Jurkat, Clone E6-1 (cell line): ENCODE results near the gene IQGAP3.
A peak's percentile ranks its signal among the peaks of the same experiment; 100 is the strongest.

Experiments
- DNase-seq: peaks from one replicate; pipeline ENCODE4 v3.0.0-alpha.2; 2011; ENCODE audit warnings: low read depth, low spot score
- H3K4me3 ChIP-seq: 2 replicates; pipeline ENCODE4 v1.5.1; 2011; ENCODE audit warnings: mild to moderate bottlenecking, low read length, control low read depth, moderate library complexity

IQGAP3 gene

DNA sequence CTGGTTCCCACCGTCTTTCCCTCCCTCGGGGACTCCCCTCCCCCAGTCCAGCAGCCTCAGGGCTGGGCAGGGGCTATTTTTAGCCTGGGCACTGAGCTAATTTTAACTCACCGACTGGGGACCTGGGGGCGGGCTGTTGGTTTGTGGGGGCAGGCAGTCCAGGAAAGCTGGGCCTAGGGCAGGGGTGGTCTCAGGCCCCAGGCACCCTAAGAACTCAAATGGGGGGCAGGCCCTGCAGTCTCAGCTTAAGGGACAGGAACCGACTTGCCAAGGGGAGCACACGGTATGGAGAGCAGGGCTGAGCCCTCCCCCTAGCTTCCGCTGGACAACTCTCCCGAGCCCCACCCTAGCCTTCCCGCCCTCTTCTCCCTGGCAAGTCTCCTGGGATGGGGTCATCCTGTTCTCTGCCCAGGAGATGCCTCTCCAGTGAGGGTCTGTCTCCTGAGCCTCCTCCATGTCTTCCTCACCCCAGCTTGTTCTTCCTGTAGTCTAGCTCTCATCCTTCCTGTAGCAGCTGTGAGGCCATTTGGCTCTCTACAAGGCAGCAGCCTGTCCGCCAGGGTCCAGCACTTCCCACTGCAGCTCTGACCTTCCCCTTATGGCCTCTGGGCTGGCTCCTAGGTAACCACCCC lies 81.8 kb downstream of the IQGAP3 start:
- DNase-seq, result no peak
- H3K4me3 ChIP-seq, result no peak overlapping the region

DNA sequence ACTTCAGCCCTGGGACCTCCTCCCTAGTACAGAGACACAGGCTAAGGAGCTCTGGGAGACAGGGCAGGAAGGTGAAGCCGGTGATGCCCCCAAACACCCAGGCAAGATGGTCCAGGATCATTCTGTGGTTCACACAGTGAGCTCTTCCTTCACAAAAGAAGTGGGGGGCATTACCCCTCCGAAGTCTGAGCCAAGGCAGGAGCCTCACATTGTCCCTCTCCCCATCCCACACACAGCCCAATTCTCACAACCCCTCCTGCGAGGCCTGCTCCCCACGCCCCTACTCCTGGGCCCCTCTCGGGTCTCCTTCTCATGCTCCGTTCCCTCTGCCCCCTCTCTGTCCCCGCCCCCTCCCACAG lies 82.5 kb downstream of the IQGAP3 start:
- DNase-seq, result no peak
- no peak overlapping the region for H3K4me3 ChIP-seq

DNA sequence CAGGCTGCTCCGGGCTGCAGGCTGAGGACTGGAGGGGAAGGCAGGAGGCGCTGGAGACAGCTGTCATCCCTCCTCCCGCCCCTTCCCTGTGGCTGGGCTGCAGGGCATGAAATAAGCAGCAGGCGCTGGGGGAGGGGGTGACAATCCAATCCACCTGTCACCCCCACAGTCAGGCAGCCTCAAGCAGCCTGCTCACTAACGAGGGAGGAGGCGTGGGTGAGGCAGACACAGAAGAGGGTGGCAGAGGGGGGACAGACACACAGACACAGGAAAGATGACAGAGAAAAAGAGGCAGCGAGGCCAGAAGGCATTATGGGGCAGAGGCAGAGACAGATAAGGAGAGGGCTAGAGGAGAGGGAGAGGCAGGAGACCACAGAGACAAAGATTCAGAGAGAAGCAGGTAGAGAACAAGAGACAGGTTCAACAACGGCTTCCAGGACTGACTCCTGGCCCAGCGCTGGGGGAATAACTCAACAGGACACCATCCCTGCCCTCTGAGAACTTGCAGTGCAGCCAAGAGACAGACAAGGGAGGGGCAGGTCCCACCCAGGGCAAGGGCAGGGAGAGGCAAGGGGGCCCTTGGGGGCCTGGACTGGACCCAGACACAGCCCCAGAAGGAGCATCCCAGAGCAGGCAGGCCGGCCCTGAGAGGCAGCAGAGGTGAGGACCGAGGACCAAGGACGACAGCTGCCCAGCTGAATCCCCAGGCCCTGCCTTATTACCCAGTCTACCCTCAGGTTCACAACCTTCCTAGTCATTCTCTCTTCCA lies 83.0 kb downstream of the IQGAP3 start:
- peak; percentile 59 for DNase-seq
- no peak overlapping the region for H3K4me3 ChIP-seq

DNA sequence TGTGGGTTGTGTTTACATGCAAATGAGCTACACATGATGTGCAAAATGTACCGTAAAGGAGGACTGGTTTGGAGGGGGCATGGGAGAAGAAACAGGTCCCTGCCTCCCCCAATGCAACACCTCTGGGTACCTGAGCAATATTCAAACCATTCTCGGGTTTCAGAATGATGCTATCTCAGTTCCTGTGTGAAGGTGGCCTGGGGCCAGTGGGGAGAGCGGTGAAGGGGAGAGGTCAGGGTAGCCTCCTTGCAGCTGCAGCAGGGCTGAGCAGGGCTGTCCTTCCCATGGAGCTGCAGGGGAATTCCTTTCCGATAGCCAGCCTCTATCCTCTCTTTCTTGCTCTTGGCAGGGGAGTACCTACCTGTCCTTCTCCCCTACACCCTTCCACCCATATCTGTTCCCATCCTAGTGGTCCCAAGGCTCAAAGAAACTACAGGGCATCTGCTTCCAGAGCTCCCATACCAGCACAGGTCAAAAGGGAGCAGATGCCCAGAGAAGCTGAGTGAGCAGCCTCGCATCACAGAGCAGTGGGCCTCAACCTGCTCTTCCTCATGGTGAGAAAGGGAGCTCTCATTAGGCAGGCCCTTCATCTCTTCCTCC lies 83.7 kb downstream of the IQGAP3 start:
- DNase-seq, result no peak
- H3K4me3 ChIP-seq, result no peak overlapping the region

DNA sequence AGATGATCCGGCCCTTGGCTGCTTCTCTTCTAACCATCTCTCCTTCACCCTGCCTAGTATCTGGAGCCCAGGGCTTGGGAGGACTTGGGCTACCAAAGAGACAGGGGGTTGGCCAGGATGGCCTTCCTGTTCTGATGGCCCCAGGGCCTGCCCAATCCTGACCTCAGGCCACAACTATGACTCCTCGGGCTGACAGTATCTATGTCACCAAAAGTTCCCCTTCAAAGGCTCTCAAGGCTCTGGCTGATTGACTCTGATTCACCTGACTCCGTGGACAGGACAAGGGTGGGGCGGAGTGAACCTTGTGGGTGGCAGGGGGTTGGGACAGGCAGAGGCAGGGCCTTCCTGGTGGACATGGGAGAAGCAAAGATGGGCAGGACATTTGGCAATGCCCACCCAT lies 84.5 kb downstream of the IQGAP3 start:
- H3K4me3 ChIP-seq, result no peak overlapping the region
- no peak for DNase-seq

DNA sequence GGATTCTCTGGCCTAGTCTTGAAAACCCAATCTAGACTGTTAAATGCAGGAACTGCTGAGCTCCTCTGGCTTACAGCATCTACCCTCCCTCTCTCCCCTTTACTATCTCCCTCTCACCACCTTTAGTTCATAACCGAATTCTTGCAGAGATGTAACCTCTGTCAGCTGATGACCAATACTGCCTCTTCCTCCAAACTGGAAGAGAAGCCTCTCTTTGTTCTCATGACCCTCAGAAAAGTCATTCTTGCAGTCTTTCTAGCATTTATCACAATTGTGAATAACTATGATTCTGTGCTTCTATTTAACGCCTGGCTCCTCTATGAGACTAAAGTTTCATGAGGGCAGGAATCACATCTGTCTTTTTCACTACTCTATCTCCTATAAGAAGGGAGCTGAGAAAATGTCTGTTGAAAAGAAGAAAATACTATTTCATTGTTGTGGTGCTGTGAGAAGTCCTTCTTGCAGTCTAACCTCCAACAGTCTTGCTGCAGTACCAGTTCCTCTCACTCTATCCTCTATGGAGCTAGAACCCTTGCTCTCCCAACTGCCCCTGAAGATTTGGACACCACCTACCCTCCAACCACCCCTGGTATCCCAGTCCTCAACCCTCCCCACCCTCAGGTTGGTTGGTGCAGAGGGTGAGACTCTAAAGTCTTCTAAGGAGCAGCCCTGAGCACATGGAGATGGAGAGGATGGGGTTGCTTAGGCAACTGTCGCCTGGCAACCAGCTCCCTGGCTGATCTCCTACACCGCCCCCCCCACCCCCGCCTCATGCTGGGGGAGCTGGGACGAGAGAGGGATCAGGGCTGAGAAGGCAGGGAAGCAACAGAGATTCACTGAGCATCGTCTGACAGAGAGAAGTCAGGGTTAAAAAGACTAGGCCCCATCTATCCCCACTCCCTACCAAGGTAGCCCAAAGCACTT lies 85.7 kb downstream of the IQGAP3 start:
- no peak overlapping the region for H3K4me3 ChIP-seq
- DNase-seq, result no peak

DNA sequence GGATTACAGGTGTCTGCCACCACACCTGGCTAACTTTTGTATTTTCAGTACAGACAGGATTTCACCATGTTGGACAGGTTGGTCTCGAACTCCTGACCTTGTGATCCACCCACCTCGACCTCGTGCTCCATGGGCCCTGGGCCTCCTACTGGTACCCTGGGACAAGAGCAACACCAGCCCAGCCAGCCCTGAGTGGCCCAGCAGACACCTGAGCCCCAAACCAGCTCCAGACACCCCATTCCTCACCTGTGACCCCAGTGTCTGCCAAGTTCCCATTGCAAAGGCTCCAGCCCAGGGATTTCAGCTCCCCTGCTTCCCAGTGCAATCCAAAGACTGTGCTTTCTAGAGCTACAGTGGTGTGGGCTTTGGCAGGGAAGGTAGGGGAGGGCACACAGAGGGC lies 86.4 kb downstream of the IQGAP3 start:
- DNase-seq, result no peak

DNA sequence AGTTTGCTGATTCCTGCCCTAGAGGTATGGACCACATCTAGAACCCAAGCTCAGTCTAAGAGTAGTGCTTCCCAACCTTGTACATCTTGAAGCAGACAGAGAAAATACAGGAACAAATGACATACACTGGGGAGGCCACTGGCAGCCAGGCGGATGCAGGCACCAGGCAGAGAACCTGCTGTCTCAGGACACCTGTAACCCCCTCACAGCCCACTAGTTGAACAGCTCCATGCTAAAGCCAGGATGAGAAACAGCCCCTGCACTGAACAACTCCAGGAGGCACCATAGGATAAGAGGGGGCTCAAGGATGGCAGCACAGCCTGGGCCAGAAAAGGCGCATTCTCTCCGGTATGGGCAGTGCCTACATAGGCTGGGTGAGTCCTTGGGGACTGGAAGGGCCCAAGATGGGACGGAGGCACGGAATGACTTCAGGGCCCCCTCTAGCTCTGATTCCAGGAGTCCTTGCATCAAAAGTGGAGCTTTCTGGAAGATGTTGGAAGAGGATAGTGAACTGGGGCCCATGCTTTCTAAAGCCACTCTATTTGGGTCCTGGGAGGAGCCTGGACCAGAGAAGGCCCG lies 87.8 kb downstream of the IQGAP3 start:
- DNase-seq, result no peak

More for the DNA sequence above, 86.4 kb downstream of the IQGAP3 start:
- no peak overlapping the region for H3K4me3 ChIP-seq

DNA sequence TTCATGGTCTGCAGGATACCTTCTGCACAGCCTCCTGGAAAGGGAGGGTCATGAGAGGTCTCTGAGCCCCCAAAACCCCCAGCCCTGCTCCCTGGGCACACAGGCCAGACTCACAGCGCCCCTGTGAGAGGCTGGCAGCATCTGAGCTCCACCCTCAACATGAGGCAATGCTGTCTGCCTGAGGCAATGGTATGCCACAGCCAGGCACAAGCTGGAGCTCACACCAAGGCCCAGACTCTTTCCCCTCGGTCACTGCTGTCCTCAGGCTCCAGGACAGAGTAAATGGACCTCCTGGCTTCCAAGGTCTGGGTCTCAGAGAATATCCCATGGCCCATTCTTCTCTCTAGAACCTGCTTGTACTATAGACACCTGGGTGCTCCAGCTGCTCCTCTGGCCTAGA lies 89.0 kb downstream of the IQGAP3 start:
- DNase-seq, result no peak

More for the DNA sequence above, 87.8 kb downstream of the IQGAP3 start:
- H3K4me3 ChIP-seq, result no peak overlapping the region

DNA sequence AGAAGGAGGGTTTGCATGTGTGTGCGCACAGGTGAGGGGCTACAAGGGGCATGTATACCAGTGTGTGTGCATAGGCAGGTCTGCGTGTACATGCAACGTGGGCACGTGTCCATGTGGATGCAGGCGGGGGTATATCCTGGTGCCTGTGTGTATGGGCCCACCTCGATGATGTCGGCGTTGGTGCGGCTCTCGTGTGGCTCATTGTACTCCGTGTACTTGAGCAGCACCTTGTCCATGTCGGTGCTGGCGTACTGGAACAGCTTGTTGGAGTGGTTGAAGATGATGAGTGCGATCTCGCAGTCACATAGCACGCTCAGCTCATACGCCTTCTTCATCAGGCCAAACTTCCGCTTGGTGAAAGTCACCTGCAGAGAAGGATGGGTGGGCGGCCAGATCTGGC lies 90.1 kb downstream of the IQGAP3 start:
- H3K4me3 ChIP-seq, result no peak overlapping the region

More for the DNA sequence above, 89.0 kb downstream of the IQGAP3 start:
- H3K4me3 ChIP-seq, result no peak overlapping the region

DNA sequence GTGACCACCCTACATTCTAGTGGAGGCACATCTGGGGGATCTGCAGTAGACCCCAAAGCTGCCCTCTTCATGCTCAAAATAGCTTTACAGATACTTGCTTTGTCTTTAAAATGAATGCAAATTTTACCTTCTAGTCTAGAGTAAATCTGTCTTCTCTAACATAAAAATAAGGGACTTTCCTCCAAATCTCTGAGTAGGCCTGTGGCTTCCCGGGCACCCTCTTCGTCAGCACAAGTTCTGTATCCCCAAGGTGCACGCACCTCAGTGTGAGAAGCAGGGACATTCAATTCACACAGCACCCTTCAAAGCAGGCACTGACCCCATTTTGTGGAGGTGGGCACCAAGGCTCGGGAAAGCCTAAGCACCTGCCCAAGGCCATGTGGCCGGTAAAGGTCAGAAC lies 90.8 kb downstream of the IQGAP3 start:
- no peak overlapping the region for H3K4me3 ChIP-seq

More for the DNA sequence above, 90.1 kb downstream of the IQGAP3 start:
- DNase-seq, result no peak

DNA sequence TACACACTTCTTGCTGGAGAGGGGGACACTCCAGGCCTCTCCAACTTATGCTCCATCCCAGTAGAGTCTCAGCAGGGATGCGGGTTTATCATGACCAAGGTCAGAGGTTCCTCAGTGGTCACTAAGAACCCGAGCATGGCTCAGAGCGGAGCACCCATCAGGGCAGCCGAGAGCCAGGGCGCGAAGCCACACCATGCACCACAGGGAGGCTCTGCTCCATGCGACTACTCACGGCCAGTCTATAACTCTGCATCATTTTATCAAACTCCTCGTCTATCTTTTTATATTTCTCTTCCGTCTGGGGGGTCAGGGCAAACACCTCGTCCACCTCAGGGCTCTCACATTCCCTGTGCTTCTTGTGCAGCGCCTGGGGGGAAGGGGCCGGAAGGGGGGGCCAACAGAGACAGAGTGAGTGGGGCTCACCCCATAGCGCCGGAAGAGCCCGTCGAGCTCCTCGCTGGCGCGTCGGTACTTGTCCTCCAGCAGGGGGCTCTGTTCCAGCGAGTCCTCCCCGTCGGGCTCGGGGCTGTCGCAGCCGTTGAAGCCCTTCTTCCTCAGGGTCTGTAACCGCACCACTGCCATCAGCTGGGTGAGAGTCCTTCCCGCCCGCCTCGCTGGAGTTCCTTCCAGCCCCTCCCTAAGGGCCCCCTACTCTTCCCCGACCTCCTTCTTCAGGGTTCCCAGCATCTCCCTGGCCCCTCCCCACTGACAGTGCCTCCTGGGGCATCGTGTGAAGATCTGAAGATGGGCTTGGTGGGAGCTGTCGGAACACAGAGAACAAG lies 91.8 kb downstream of the IQGAP3 start:
- H3K4me3 ChIP-seq, result no peak overlapping the region
- DNase-seq, result peak; percentile 60

More for the DNA sequence above, 90.8 kb downstream of the IQGAP3 start:
- no peak for DNase-seq

DNA sequence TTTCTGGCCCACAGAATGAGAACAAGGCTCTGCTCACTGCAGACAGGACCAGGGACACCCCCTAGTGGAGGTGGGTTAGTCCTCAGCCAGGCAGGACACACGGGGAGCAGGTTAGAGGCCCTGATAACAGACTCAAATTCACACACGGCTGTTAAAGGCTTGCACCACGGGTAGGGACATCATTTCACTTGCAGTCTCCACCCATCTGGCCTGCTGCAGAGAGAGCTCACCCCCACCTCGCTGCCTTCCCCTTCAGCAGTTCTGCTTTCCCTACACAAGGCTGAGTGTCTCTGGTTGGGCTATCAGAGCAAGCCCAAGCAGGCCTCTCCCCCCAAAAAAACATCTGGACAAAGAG lies 92.4 kb downstream of the IQGAP3 start:
- no peak for DNase-seq
- H3K4me3 ChIP-seq, result no peak overlapping the region

DNA sequence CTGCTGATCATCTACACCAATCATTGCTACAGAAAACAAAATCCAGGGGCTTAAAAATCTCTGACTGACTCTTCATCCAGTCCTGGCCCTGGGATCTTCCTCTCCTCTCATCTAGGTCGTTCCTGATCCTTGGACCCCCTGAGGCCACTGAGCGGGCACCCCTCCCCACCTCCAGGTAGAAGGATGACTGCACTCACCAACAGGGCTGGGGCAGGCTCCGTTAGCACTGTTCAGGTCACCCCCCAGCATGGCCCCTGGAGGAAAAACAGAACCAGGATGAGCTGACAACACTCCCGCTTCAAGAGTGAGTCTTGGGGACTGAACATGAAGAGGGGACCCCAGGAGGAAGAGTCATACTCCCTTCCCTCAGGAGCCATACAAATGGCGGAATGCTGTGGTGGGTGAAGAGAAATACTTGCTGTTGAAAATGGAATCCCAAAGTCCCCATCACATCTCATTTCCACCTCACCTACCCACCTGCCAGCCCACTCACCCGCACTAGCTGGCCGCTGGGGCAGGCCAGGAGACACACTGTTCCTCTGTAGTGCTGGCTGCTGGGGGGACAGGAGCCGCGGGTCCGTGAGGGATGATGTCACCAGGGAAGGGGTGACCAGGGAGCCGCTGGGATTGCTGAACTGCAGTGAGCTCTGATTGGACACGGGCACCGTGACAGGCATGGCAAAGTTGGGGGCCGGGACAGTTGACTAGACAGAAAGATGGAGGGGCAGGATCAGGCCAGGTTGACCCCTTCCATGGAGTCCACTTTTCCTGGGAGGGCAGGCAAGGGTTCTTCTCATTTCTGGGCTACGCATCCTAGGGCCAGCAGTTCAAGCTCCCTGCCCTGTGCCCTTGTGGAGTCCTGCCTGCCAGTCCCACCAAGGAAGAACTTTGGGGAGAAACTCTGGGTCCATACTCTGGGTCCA lies 93.0 kb downstream of the IQGAP3 start:
- no peak overlapping the region for H3K4me3 ChIP-seq
- no peak for DNase-seq

DNA sequence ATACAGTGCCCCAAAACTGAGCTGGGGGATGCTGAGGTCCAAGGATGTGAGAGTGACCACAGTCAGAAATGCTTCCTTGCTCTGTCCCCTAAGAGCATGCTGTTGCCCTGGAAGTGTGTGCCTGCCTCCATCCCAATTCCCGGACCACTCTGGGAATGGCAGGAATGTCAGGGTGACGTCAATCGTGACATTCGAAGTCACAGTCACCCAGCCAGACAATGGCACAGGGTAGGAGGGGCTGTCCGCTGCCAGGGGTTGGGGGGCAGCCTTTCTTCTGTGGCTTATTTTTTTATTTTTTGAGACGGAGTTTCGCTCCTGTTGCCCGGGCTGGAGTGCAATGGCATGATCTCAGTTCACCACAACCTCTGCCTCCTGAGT lies 94.1 kb downstream of the IQGAP3 start:
- DNase-seq, result no peak
- H3K4me3 ChIP-seq, result no peak overlapping the region

DNA sequence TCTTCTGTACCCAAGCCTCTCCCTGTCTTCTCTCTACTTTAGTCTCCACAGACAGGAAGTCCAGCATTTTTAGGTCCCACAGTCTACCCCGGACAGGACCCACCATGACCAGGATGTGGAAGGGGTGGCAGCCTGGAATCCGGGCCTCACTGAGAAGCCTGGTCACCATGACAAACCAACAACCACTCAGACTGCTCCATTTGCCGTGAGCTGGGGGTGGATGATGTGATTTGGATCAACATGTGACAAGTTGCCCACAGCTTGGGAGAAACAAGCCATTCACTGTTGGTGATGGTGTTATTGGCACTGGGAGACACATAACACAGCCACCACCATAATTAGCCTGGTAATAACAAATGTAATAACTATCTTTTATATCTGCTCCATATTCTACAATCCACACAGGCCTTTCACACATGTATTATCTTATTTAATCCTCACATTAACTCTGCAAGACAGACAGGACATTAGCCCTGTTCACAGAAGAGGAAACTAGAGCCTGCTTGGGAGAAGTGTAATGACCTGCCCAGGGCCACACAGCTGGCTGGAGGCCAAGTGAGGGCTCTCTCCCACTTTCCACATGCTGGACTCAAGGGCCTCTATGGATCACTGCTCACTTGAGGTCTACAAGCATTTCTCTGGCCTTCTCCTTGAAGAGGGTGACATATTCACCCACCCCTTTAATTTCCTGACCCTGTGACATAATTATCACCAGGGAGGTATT lies 94.7 kb downstream of the IQGAP3 start:
- no peak for DNase-seq
- no peak overlapping the region for H3K4me3 ChIP-seq
